Lower lobe of right lung (tissue), 2 donors: ENCODE measurements around the gene SNRPA. TPM values are rescaled to one million over a fixed set of nuclear protein-coding genes. Genes with fewer than 3 reads are reported as not detected.

Experiments
- ATAC-seq, 2 donors: fragments of 200-7000 bp; cut with Tn5 transposase; one replicate each; pipeline ENCODE4 v1.9.1; 2020 to 2022; ENCODE audit warnings: mild to moderate bottlenecking in 2 of 2, moderate library complexity in 2 of 2
- DNase-seq: peaks from one replicate; pipeline ENCODE4 v3.0.0-alpha.2; 2020
- H3K27ac ChIP-seq: fragments of 200-600 bp; one replicate; pipeline ENCODE4 v1.8.0; 2022
- H3K27me3 ChIP-seq: fragments of 200-600 bp; one replicate; pipeline ENCODE4 v1.8.0; 2022; ENCODE audit warnings: low read depth
- H3K36me3 ChIP-seq: fragments of 200-600 bp; one replicate; pipeline ENCODE4 v1.8.0; 2022; ENCODE audit warnings: mild to moderate bottlenecking
- H3K4me1 ChIP-seq: fragments of 200-600 bp; one replicate; pipeline ENCODE4 v1.8.0; 2022
- H3K4me3 ChIP-seq: fragments of 200-600 bp; one replicate; pipeline ENCODE4 v1.8.0; 2022; ENCODE audit warnings: mild to moderate bottlenecking
- H3K9me3 ChIP-seq: fragments of 200-600 bp; one replicate; pipeline ENCODE4 v1.8.0; 2022
- intact Hi-C: fragments of 100-400 bp; cut with DNase I; formaldehyde crosslinking; loops from one replicate; pipeline ENCODE4 v1.11.0; 2022
- total RNA-seq: library from RNA; stranded (reverse); fragmentation: NEBNext Ultra II Directional; extraction: Animal tissue kit (Norgen Biotek cat#: 25700); gene quantifications from one replicate; pipeline ENCODE4 v1.2.1, GENCODE V29; 2021
- TF ChIP-seq, protein P1 (sequence below): fragments of 200-600 bp; IDR thresholded peaks from one replicate; pipeline ENCODE4 v1.8.0; 2022; ENCODE audit warnings: antibody characterized with exemption, mild to moderate bottlenecking
- donor health status: DM: no; HTN: yes; CAD: no; lungs with severe emphysema.

Gene SNRPA
- total RNA-seq, 1 donor from 2014 or later, result 44.8 TPM

GRCh38 chr19:40739871-40740703 lies 10.9 kb upstream of the SNRPA start:
- H3K27me3 ChIP-seq, result no peaks in the 10 kb centered on the region
- no peaks in the 10 kb centered on the region for H3K9me3 ChIP-seq
- intact Hi-C loops, result no loop called here
- H3K36me3 ChIP-seq, result peaks cover 61% of the 10 kb centered on the region
- ATAC-seq (no peak), DNase-seq (no peak)
- peaks cover 21% of the 10 kb centered on the region for H3K4me1 ChIP-seq
- peak overlapping the region; percentile 7 for H3K4me3 ChIP-seq
- TF ChIP-seq, protein P1, sequence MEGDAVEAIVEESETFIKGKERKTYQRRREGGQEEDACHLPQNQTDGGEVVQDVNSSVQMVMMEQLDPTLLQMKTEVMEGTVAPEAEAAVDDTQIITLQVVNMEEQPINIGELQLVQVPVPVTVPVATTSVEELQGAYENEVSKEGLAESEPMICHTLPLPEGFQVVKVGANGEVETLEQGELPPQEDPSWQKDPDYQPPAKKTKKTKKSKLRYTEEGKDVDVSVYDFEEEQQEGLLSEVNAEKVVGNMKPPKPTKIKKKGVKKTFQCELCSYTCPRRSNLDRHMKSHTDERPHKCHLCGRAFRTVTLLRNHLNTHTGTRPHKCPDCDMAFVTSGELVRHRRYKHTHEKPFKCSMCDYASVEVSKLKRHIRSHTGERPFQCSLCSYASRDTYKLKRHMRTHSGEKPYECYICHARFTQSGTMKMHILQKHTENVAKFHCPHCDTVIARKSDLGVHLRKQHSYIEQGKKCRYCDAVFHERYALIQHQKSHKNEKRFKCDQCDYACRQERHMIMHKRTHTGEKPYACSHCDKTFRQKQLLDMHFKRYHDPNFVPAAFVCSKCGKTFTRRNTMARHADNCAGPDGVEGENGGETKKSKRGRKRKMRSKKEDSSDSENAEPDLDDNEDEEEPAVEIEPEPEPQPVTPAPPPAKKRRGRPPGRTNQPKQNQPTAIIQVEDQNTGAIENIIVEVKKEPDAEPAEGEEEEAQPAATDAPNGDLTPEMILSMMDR, result no peak
- peak overlapping the region; percentile 75 for H3K27ac ChIP-seq

- intact Hi-C loops, result no loop called here
- Histone ChIP-seq H3K4me1 (peaks cover 28% of the 10 kb centered on the region), H3K9me3 (no peaks in the 10 kb centered on the region), H3K27me3 (no peaks in the 10 kb centered on the region), H3K27ac (peak overlapping the region; percentile 75), H3K36me3 (peaks cover 54% of the 10 kb centered on the region), H3K4me3 (peak overlapping the region; percentile 7)
- DNase-seq (no peak), ATAC-seq (peak in 1 of 2 donors; percentile 3)
- TF ChIP-seq, protein P1, result no peak
Observed at GRCh38 chr19:40740747-40741146, 10.3 kb upstream of the SNRPA start.

DNA sequence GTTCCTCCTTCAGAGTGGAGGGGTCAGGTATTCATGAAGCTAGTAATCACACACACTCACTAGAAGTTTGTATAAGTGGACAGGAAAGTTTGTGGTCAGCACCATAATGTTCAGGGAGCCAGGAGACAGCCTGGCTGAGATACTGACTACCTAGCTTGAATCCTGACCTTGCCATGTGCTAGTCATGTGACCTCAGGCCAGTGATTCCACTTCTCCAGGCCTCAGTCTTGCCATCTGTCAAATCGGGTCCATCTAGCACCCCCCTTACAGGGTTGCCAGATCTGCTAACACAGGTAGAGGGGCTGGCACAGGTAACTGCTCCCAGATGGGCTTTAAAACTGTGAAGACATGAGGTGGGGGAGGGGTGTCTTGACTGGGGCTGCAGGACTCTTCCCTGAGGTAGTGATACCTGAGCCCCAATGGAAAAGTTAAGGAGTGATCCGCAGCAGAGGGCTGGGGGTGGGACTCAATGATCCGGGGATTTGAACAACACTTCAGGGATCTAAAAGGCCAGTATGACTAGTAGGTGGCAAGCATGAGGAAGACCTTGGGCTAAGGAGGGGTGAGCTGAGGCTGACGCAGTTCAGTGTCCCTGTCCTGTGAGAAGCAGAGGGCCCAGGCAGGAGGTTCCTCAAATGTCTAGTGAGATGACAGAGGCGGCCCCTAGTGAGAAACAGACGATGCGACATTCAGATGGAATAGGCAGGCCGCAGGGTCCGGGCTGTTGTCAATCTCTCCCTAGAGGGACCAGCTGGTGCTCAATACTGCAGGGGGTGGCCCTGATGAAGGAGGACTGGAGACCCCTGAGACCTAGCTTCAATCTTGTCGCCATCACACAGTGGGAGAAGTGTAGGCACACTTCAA lies 9.2 kb upstream of the SNRPA start:
- Histone ChIP-seq H3K9me3 (no peaks in the 10 kb centered on the region), H3K36me3 (peaks cover 44% of the 10 kb centered on the region), H3K27ac (peak overlapping the region; percentile 60), H3K4me3 (no peak overlapping the region), H3K4me1 (peaks cover 31% of the 10 kb centered on the region), H3K27me3 (no peaks in the 10 kb centered on the region)
- TF ChIP-seq, protein P1, result no peak
- DNase-seq (no peak), ATAC-seq (no peak)
- intact Hi-C loops, result no loop called here

GRCh38 chr19:40742477-40742876 lies 8.5 kb upstream of the SNRPA start:
- TF ChIP-seq, protein P1, result no peak
- H3K36me3 ChIP-seq, result peaks cover 37% of the 10 kb centered on the region
- no peaks in the 10 kb centered on the region for H3K9me3 ChIP-seq
- H3K4me3 ChIP-seq, result no peak overlapping the region
- peak in 1 of 2 donors; percentile 2 for ATAC-seq
- peaks cover 31% of the 10 kb centered on the region for H3K4me1 ChIP-seq
- intact Hi-C loops, result no loop called here
- no peak for DNase-seq
- H3K27ac ChIP-seq, result no peak overlapping the region
- H3K27me3 ChIP-seq, result no peaks in the 10 kb centered on the region

DNA sequence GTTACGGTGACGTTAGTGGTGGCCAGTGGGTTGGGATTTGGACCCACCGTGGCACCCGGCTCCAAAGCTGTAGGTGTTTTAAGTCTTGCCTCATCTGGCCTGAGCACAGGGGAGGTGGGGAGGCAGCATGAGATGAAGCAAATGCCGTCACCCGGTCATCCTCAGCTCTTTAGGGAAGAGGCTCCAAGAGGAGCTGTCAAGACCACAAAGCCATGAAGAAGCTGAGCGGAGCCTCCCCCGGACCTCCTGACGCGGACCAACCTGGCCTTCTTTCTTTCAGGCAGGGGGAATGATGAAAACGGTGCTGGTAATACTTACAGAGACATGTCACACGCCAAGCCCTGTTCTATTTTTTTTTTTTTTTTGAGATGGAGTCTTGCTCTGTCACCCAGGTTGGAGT lies 8.1 kb upstream of the SNRPA start:
- no peak overlapping the region for H3K4me3 ChIP-seq
- intact Hi-C loops, result no loop called here
- peaks cover 35% of the 10 kb centered on the region for H3K4me1 ChIP-seq
- TF ChIP-seq, protein P1, result no peak
- H3K9me3 ChIP-seq, result no peaks in the 10 kb centered on the region
- no peak overlapping the region for H3K27ac ChIP-seq
- ATAC-seq (no peak), DNase-seq (no peak)
- H3K36me3 ChIP-seq, result peaks cover 33% of the 10 kb centered on the region
- H3K27me3 ChIP-seq, result no peaks in the 10 kb centered on the region
